D721Med (cell line): ENCODE measurements around the gene ATRNL1.
"Not testable (repeated sequence)": the region's sequence is repeated elsewhere in the genome, so short reads cannot be mapped to it uniquely, and the experiment has no call there.

ENCODE experiments used
- DNase-seq: peaks from one replicate; pipeline ENCODE4 v3.0.0; 2011; ENCODE audit warnings: low spot score; ENCODE audit not compliant: insufficient read length
- FAIRE-seq: peaks from 2 replicates; lab custom pipeline; 2011; peaks lifted over from hg19 to GRCh38; lab: Jason Lieb, UNC
- CTCF ChIP-seq: IDR thresholded peaks from 2 replicates; pipeline ENCODE4 v1.5.1; 2012; ENCODE audit warnings: mild to moderate bottlenecking, control low read depth; ENCODE audit not compliant: insufficient read depth; ENCODE audit errors: missing control alignments

The ATRNL1 gene

GRCh38 chr10:115727129-115727528, 634.0 kb downstream of the ATRNL1 start:
- no peak for TF ChIP-seq CTCF
- no peak for FAIRE-seq
- no peak for DNase-seq

GRCh38 chr10:115744089-115744488, 650.9 kb downstream of the ATRNL1 start:
- DNase-seq (no peak), FAIRE-seq (no peak)
- no peak for TF ChIP-seq CTCF

- TF ChIP-seq CTCF, result no peak
- no peak for DNase-seq
- no peak for FAIRE-seq
Observed at GRCh38 chr10:115745943-115746342, 652.8 kb downstream of the ATRNL1 start.

GRCh38 chr10:115747811-115748210, 654.6 kb downstream of the ATRNL1 start:
- TF ChIP-seq CTCF, result no peak
- FAIRE-seq (no peak), DNase-seq (no peak)

GRCh38 chr10:115758488-115758887, 665.3 kb downstream of the ATRNL1 start:
- not testable (repeated sequence) for DNase-seq, FAIRE-seq

GRCh38 chr10:115760131-115760530, 667.0 kb downstream of the ATRNL1 start:
- DNase-seq (no peak), FAIRE-seq (no peak)
- TF ChIP-seq CTCF, result no peak

GRCh38 chr10:115761166-115761565, 668.0 kb downstream of the ATRNL1 start:
- TF ChIP-seq CTCF, result no peak
- DNase-seq (no peak), FAIRE-seq (no peak)

GRCh38 chr10:115762029-115762428, 668.9 kb downstream of the ATRNL1 start:
- no peak for FAIRE-seq
- no peak for DNase-seq
- no peak for TF ChIP-seq CTCF
